ENCODE measurements around the gene FLOT2. TPM values are rescaled to one million over a fixed set of nuclear protein-coding genes. Genes with fewer than 3 reads are reported as not detected.

Gene FLOT2
- total and polyA plus RNA-seq, 4 experiments from 2014 or later, result 216 to 288 (median 254) TPM

GRCh38 chr17:28920201-28920600 is 22.7 kb upstream of the FLOT2 start:
- H3K27me3 Mint-ChIP-seq, result no peaks in the 10 kb centered on the region
- H3K27ac Mint-ChIP-seq, result peak overlapping the region in 6 of 7 donors; percentile 1 to 85 (median 54)
- Histone ChIP-seq H3K27ac (ENCODE audit: low read depth, low read length) (no peak overlapping the region), H3K4me3 (ENCODE audit: low read length in 2 of 2) (no peak overlapping the region), H3K36me3 (ENCODE audit: insufficient read depth, low read length) (peaks cover 76% of the 10 kb centered on the region), H3K4me1 (ENCODE audit: insufficient read depth, low read length) (peaks cover 17% of the 10 kb centered on the region), H3K9me3 (ENCODE audit: control insufficient read depth in 1 of 2, low read length in 2 of 2) (no peaks in the 10 kb centered on the region), H3K27me3 (ENCODE audit: insufficient read depth, low read length) (no peaks in the 10 kb centered on the region)
- H3K4me3 Mint-ChIP-seq, result no peak overlapping the region
- POLR2A ChIA-PET (ENCODE audit: partially characterized antibody), result interaction anchor here (3.1 kb wide), 1 partner anchor 30 kb away, joined by 17 read pairs; no protein-coding TSS in a partner anchor
- peaks cover 0 to 3% (median 0%) of the 10 kb centered on the region in 8 donors for H3K9me3 Mint-ChIP-seq
- H3K36me3 Mint-ChIP-seq, result peaks cover 59 to 86% of the 10 kb centered on the region in 2 donors
- H3K4me1 Mint-ChIP-seq, result peaks cover 16 to 33% (median 19%) of the 10 kb centered on the region in 4 donors
- CTCF ChIA-PET (ENCODE audit: partially characterized antibody), result interaction anchor here (0.9 kb wide), 1 partner anchor 33 kb away, joined by 3 read pairs; no protein-coding TSS in a partner anchor
- DNase-seq, result no peak
- intact Hi-C loops (cut with micrococcal nuclease), result no loop called here

- CTCF ChIA-PET (ENCODE audit: partially characterized antibody), result interaction anchor here (0.6 to 5.8 kb wide), 8 partner anchors 8 to 189 kb away, joined by 3 to 78 read pairs (median 3); no protein-coding TSS in a partner anchor
- POLR2A ChIA-PET (ENCODE audit: partially characterized antibody), result interaction anchor here (1.1 to 4.0 kb wide), 4 partner anchors 30 to 199 kb away, joined by 3 to 21 read pairs (median 4); partner anchors contain the start of genes NEK8 and RPL23A
- H3K27ac ChIP-seq (ENCODE audit: low read depth, low read length), result no peak overlapping the region
- Mint-ChIP-seq H3K36me3 (peaks cover 58 to 86% of the 10 kb centered on the region in 2 donors), H3K9me3 (no peaks in the 10 kb centered on the region), H3K4me1 (peaks cover 5 to 14% (median 6%) of the 10 kb centered on the region in 4 donors), H3K27ac (peak overlapping the region in 4 of 7 donors; percentile 8 to 72 (median 56)), H3K27me3 (no peaks in the 10 kb centered on the region), H3K4me3 (no peak overlapping the region)
- H3K4me1 ChIP-seq (ENCODE audit: insufficient read depth, low read length), result no peaks in the 10 kb centered on the region
- peaks cover 83% of the 10 kb centered on the region for H3K36me3 ChIP-seq (ENCODE audit: insufficient read depth, low read length)
- no peak for DNase-seq
- H3K27me3 ChIP-seq (ENCODE audit: insufficient read depth, low read length), result no peaks in the 10 kb centered on the region
- no peak overlapping the region for H3K4me3 ChIP-seq (ENCODE audit: low read length in 2 of 2)
- H3K9me3 ChIP-seq (ENCODE audit: control insufficient read depth in 1 of 2, low read length in 2 of 2), result no peaks in the 10 kb centered on the region
- intact Hi-C loops (cut with micrococcal nuclease), result no loop called here
These were observed 20.8 kb upstream of the FLOT2 start for GRCh38 chr17:28918295-28918694.

GRCh38 chr17:28917465-28917864 is 19.9 kb upstream of the FLOT2 start:
- peaks cover 59 to 89% of the 10 kb centered on the region in 2 donors for H3K36me3 Mint-ChIP-seq
- ChIA-PET CTCF (ENCODE audit: partially characterized antibody) (interaction anchor here (0.7 to 5.8 kb wide), 13 partner anchors 9 to 191 kb away, joined by 3 to 78 read pairs (median 6); partner anchors contain the start of genes DHRS13, FLOT2 and TLCD1), POLR2A (ENCODE audit: partially characterized antibody) (interaction anchor here (0.8 to 4.0 kb wide), 3 partner anchors 11 to 31 kb away, joined by 3 to 21 read pairs (median 6); no protein-coding TSS in a partner anchor)
- Histone ChIP-seq H3K27me3 (ENCODE audit: insufficient read depth, low read length) (no peaks in the 10 kb centered on the region), H3K4me3 (ENCODE audit: low read length in 2 of 2) (no peak overlapping the region), H3K36me3 (ENCODE audit: insufficient read depth, low read length) (peaks cover 89% of the 10 kb centered on the region), H3K4me1 (ENCODE audit: insufficient read depth, low read length) (no peaks in the 10 kb centered on the region), H3K27ac (ENCODE audit: low read depth, low read length) (no peak overlapping the region), H3K9me3 (ENCODE audit: control insufficient read depth in 1 of 2, low read length in 2 of 2) (no peaks in the 10 kb centered on the region)
- intact Hi-C loops (cut with micrococcal nuclease), result no loop called here
- no peak for DNase-seq
- peaks cover 0 to 6% (median 6%) of the 10 kb centered on the region in 4 donors for H3K4me1 Mint-ChIP-seq
- no peaks in the 10 kb centered on the region for H3K9me3 Mint-ChIP-seq
- peak overlapping the region in 4 of 7 donors; percentile 56 to 79 (median 68) for H3K27ac Mint-ChIP-seq
- H3K27me3 Mint-ChIP-seq, result no peaks in the 10 kb centered on the region
- H3K4me3 Mint-ChIP-seq, result no peak overlapping the region

- H3K36me3 Mint-ChIP-seq, result peaks cover 63 to 91% of the 10 kb centered on the region in 2 donors
- ChIA-PET POLR2A (ENCODE audit: partially characterized antibody) (interaction anchor here (0.8 to 4.0 kb wide), 5 partner anchors 11 to 190 kb away, joined by 3 to 21 read pairs (median 6); partner anchors contain the start of gene PHF12), CTCF (ENCODE audit: partially characterized antibody) (interaction anchor here (0.7 to 5.8 kb wide), 21 partner anchors 9 to 190 kb away, joined by 3 to 78 read pairs (median 5); partner anchors contain the start of genes DHRS13, FAM222B, FLOT2 and TLCD1)
- no peaks in the 10 kb centered on the region for H3K4me1 ChIP-seq (ENCODE audit: insufficient read depth, low read length)
- no peak for DNase-seq
- peak overlapping the region in 3 of 7 donors; percentile 5 to 79 (median 70) for H3K27ac Mint-ChIP-seq
- no peak overlapping the region for H3K27ac ChIP-seq (ENCODE audit: low read depth, low read length)
- peaks cover 0 to 6% (median 5%) of the 10 kb centered on the region in 4 donors for H3K4me1 Mint-ChIP-seq
- H3K9me3 Mint-ChIP-seq, result no peaks in the 10 kb centered on the region
- H3K4me3 ChIP-seq (ENCODE audit: low read length in 2 of 2), result no peak overlapping the region
- H3K9me3 ChIP-seq (ENCODE audit: control insufficient read depth in 1 of 2, low read length in 2 of 2), result no peaks in the 10 kb centered on the region
- intact Hi-C loops (cut with micrococcal nuclease), result no loop called here
- H3K27me3 ChIP-seq (ENCODE audit: insufficient read depth, low read length), result no peaks in the 10 kb centered on the region
- peaks cover 89% of the 10 kb centered on the region for H3K36me3 ChIP-seq (ENCODE audit: insufficient read depth, low read length)
- no peak overlapping the region for H3K4me3 Mint-ChIP-seq
- no peaks in the 10 kb centered on the region for H3K27me3 Mint-ChIP-seq
These were observed 19.5 kb upstream of the FLOT2 start for GRCh38 chr17:28917029-28917428.

DNA sequence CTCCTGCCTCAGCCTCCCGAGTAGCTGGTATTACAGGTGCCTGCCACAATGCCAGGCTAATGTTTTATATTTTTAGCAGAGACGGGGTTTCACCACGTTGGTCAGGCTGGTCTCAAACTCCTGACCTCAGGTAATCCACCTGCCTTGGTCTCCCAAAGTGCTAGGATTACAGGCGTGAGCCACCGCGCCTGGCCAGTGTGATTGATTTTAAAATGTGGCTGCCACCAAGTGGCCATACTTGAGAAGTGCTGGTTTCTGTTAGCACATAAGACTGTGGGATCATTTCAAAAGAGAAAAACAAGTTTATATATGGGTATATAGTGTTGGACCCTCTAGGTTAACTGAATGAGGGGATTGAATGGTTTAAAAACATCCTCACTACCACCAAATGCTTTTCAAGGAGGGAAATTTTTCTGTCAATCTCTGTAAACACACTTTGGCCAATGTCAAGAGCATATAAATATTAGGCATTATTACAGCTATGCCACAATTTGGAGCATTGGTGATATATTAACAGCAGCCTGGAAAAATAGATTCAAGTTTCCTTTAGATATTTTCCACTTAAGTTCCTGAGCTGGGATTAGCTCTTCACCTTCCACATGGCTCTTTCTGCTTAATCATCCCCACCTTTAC is 18.9 kb upstream of the FLOT2 start:
- Histone ChIP-seq H3K4me1 (ENCODE audit: insufficient read depth, low read length) (no peaks in the 10 kb centered on the region), H3K9me3 (ENCODE audit: control insufficient read depth in 1 of 2, low read length in 2 of 2) (no peaks in the 10 kb centered on the region), H3K27me3 (ENCODE audit: insufficient read depth, low read length) (no peaks in the 10 kb centered on the region), H3K27ac (ENCODE audit: low read depth, low read length) (no peak overlapping the region), H3K36me3 (ENCODE audit: insufficient read depth, low read length) (peaks cover 89% of the 10 kb centered on the region), H3K4me3 (ENCODE audit: low read length in 2 of 2) (no peak overlapping the region)
- H3K4me1 Mint-ChIP-seq, result peaks cover 0 to 6% (median 4%) of the 10 kb centered on the region in 4 donors
- peak overlapping the region in 6 of 7 donors; percentile 70 to 91 (median 82) for H3K27ac Mint-ChIP-seq
- H3K27me3 Mint-ChIP-seq, result no peaks in the 10 kb centered on the region
- peaks cover 62 to 92% of the 10 kb centered on the region in 2 donors for H3K36me3 Mint-ChIP-seq
- intact Hi-C loops (cut with micrococcal nuclease), result loop anchor here (1.0 kb wide), 4 partner anchors 13 to 189 kb away; partner anchors contain the start of gene DHRS13
- H3K4me3 Mint-ChIP-seq, result no peak overlapping the region
- CTCF ChIA-PET (ENCODE audit: partially characterized antibody), result interaction anchor here (0.7 to 5.8 kb wide), 24 partner anchors 9 to 189 kb away, joined by 3 to 78 read pairs (median 5); partner anchors contain the start of genes DHRS13, FAM222B, FLOT2 and TLCD1
- peak; percentile 40 to 59 (median 45) for DNase-seq
- H3K9me3 Mint-ChIP-seq, result no peaks in the 10 kb centered on the region
- POLR2A ChIA-PET (ENCODE audit: partially characterized antibody), result interaction anchor here (1.0 to 4.0 kb wide), 6 partner anchors 12 to 189 kb away, joined by 3 to 21 read pairs (median 4); partner anchors contain the start of genes FLOT2 and PHF12

DNA sequence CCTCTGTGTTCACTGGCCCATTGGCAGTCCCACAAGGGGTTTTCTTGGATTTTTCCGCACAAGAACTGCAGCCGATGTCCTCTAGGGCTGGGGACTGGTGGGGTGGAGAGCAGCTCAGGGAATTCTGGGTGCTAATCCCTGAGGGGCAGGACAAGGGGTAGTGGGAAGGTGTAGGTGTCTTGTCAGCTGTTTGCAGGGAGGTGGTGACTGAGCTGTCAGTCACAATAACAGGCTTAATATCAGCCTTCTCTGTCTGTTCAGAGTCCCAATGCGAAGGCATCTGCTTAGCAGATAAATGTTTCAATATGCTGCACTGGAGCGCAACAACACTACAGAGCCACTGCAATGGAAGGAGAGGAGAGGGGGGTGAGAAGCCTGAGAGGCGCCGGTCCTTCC is 15.4 kb upstream of the FLOT2 start:
- Mint-ChIP-seq H3K4me3 (no peak overlapping the region), H3K27me3 (no peaks in the 10 kb centered on the region), H3K4me1 (peaks cover 0 to 4% (median 4%) of the 10 kb centered on the region in 4 donors), H3K36me3 (peaks cover 74 to 89% of the 10 kb centered on the region in 2 donors), H3K9me3 (no peaks in the 10 kb centered on the region), H3K27ac (peak overlapping the region in 3 of 7 donors; percentile 48 to 78 (median 65))
- no peaks in the 10 kb centered on the region for H3K9me3 ChIP-seq (ENCODE audit: control insufficient read depth in 1 of 2, low read length in 2 of 2)
- no peaks in the 10 kb centered on the region for H3K4me1 ChIP-seq (ENCODE audit: insufficient read depth, low read length)
- no peak overlapping the region for H3K27ac ChIP-seq (ENCODE audit: low read depth, low read length)
- ChIA-PET POLR2A (ENCODE audit: partially characterized antibody) (interaction anchor here (0.8 to 1.7 kb wide), 2 partner anchors 9 to 10 kb away, joined by 3 to 6 read pairs; partner anchors contain the start of gene DHRS13), CTCF (ENCODE audit: partially characterized antibody) (interaction anchor here (0.8 to 2.4 kb wide), 7 partner anchors 9 to 150 kb away, joined by 3 to 7 read pairs (median 4); no protein-coding TSS in a partner anchor)
- no peak for DNase-seq
- peaks cover 95% of the 10 kb centered on the region for H3K36me3 ChIP-seq (ENCODE audit: insufficient read depth, low read length)
- H3K4me3 ChIP-seq (ENCODE audit: low read length in 2 of 2), result no peak overlapping the region
- no peaks in the 10 kb centered on the region for H3K27me3 ChIP-seq (ENCODE audit: insufficient read depth, low read length)
- intact Hi-C loops (cut with micrococcal nuclease), result no loop called here
